HepG2 (cell line): ENCODE results near the gene CS. TPM values are rescaled to one million over a fixed set of nuclear protein-coding genes. Genes with fewer than 3 reads are reported as not detected.

Source experiments
- ASH2L ChIP-seq: fragments of 300-600, 200-600 bp; sonication (generic); IDR thresholded peaks from 2 replicates; pipeline ENCODE4 v1.7.0; 2017; ENCODE audit warnings: low read depth, mild to moderate bottlenecking, moderate library complexity, mixed read lengths, low read length; ENCODE audit not compliant: insufficient read length
- BCL6 ChIP-seq: IDR thresholded peaks from 2 replicates; pipeline ENCODE4 v1.6.1; 2016; ENCODE audit warnings: missing genetic modification reagents, missing compliant biosample characterization
- EZH2 ChIP-seq: conservative IDR thresholded peaks from 2 replicates; pipeline ENCODE4 v1.6.1; 2012; ENCODE audit warnings: mild to moderate bottlenecking, low read depth, low read length, moderate library complexity
- GATAD2A ChIP-seq: IDR thresholded peaks from 2 replicates; pipeline ENCODE4 v1.6.1; 2016
- GTF3A ChIP-seq: sonication (generic); formaldehyde crosslinking; conservative IDR thresholded peaks from 2 replicates; pipeline ENCODE4 v1.4.0; 2020; ENCODE audit warnings: mild to moderate bottlenecking, missing genetic modification reagents
- HCFC1 ChIP-seq: fragments of 150-350 bp; IDR thresholded peaks from 2 replicates; pipeline ENCODE4 v1.6.1; 2014; ENCODE audit warnings: low read depth, low read length
- HNF4G ChIP-seq, 2 experiments: sonication (generic) in 1 of 2; formaldehyde crosslinking in 1 of 2; IDR thresholded peaks; 2 replicates each; pipeline versions ENCODE4 v1.4.0 to v1.6.1; 2011 to 2020; ENCODE audit warnings: borderline replicate concordance in 2 of 2, low read depth in 2 of 2, mild to moderate bottlenecking in 2 of 2, low read length in 1 of 2, missing genetic modification reagents in 1 of 2, moderate library complexity in 1 of 2
- LCORL ChIP-seq, 2 experiments: fragments of 450-650 bp in 1 of 2; sonication (generic) in 1 of 2; formaldehyde crosslinking in 1 of 2; IDR thresholded peaks; 2 replicates each; pipeline versions ENCODE4 v1.5.0 to v1.6.1; 2017 to 2020; ENCODE audit warnings: antibody characterized with exemption in 1 of 2, missing genetic modification reagents in 1 of 2
- MBNL3 ChIP-seq: fragments of 250-450 bp; sonication (Bioruptor Pico); conservative IDR thresholded peaks from 2 replicates; pipeline ENCODE4 v1.8.0; 2022; ENCODE audit warnings: mild to moderate bottlenecking, inconsistent platforms
- MIXL1 ChIP-seq: IDR thresholded peaks from 2 replicates; pipeline ENCODE4 v1.6.1; 2016
- NONO ChIP-seq, 2 experiments: fragments of 450-650 bp in 1 of 2; sonication (generic) in 1 of 2; formaldehyde crosslinking in 1 of 2; IDR thresholded peaks in 1 of 2; conservative IDR thresholded peaks in 1 of 2; 2 replicates each; pipeline versions ENCODE4 v1.6.1 to v1.8.0; 2017 to 2022; ENCODE audit warnings: mild to moderate bottlenecking in 1 of 2, missing genetic modification reagents in 1 of 2, moderate library complexity in 1 of 2
- NR2F6 ChIP-seq, 2 experiments: IDR thresholded peaks; 2 replicates each; pipeline ENCODE4 v1.6.1; 2016; ENCODE audit warnings: antibody characterized with exemption in 1 of 2, mild to moderate bottlenecking in 1 of 2
- POLR2AphosphoS2 ChIP-seq: IDR thresholded peaks from 2 replicates; pipeline ENCODE4 v1.6.1; 2011; ENCODE audit warnings: low read depth, low read length, improper control_type of control experiment
- RXRA ChIP-seq: sonication (generic); formaldehyde crosslinking; IDR thresholded peaks from 2 replicates; pipeline ENCODE4 v1.5.1; 2020; ENCODE audit warnings: missing genetic modification reagents
- SKI ChIP-seq: fragments of 450-650 bp; IDR thresholded peaks from one replicate; pipeline ENCODE4 v1.6.1; 2018; ENCODE audit warnings: mild to moderate bottlenecking; ENCODE audit not compliant: partially characterized antibody
- SP2 ChIP-seq: sonication (generic); formaldehyde crosslinking; IDR thresholded peaks from 2 replicates; pipeline ENCODE4 v1.5.1; 2020; ENCODE audit warnings: mild to moderate bottlenecking, missing genetic modification reagents
- TCF7L2 ChIP-seq: IDR thresholded peaks from 2 replicates; pipeline ENCODE4 v1.6.1; 2011; ENCODE audit warnings: mild to moderate bottlenecking, low read depth, low read length, moderate library complexity
- ZNF296 ChIP-seq: sonication (generic); formaldehyde crosslinking; conservative IDR thresholded peaks from 2 replicates; pipeline ENCODE4 v1.5.0; 2020; ENCODE audit warnings: mild to moderate bottlenecking, missing genetic modification reagents
- ZNF556 ChIP-seq: sonication (generic); formaldehyde crosslinking; IDR thresholded peaks from 2 replicates; pipeline ENCODE4 v1.4.0; 2020; ENCODE audit warnings: mild to moderate bottlenecking, missing genetic modification reagents, borderline replicate concordance
- ZNF672 ChIP-seq: sonication (generic); formaldehyde crosslinking; IDR thresholded peaks from 2 replicates; pipeline ENCODE4 v1.8.1; 2022; ENCODE audit warnings: missing genetic modification reagents
- ZNF724P ChIP-seq: sonication (generic); formaldehyde crosslinking; IDR thresholded peaks from 2 replicates; pipeline ENCODE4 v1.8.0; 2022; ENCODE audit warnings: missing genetic modification reagents, borderline replicate concordance
- ZNF768 ChIP-seq: sonication (generic); formaldehyde crosslinking; IDR thresholded peaks from 2 replicates; pipeline ENCODE4 v1.4.0; 2020; ENCODE audit warnings: missing genetic modification reagents
- ZNF83 ChIP-seq: sonication (generic); formaldehyde crosslinking; IDR thresholded peaks from 2 replicates; pipeline ENCODE4 v1.4.0; 2020; ENCODE audit warnings: missing genetic modification reagents, mild to moderate bottlenecking, borderline replicate concordance
- ZNF878 ChIP-seq: sonication (generic); formaldehyde crosslinking; IDR thresholded peaks from 2 replicates; pipeline ENCODE4 v1.8.1; 2023; ENCODE audit warnings: mild to moderate bottlenecking, missing genetic modification reagents, moderate library complexity
- polyA plus RNA-seq, 8 experiments: library from polyadenylated mRNA; depleted of rRNA in 3 of 8; stranded (reverse) in 7 of 8; unstranded in 1 of 8; fragments of >200 nt; fragmentation: Illumina TruSeq in 4 of 8; extraction: Trizol in 4 of 8; gene quantifications; 2 replicates each; pipeline versions ENCODE4 v1.2.1 to v1.2.3, GENCODE V29; 2011 to 2016; ENCODE audit warnings: low read depth in 4 of 8, missing spikeins in 1 of 8, mixed read lengths in 1 of 8; ENCODE audit not compliant: insufficient read depth in 1 of 8
- total RNA-seq, 5 experiments: library from RNA; depleted of rRNA; stranded (reverse); fragments of >200 nt; fragmentation: Illumina TruSeq; extraction: Trizol; gene quantifications; 2 replicates each; pipeline ENCODE4 v1.2.3, GENCODE V29; 2016; ENCODE audit warnings: low read depth in 1 of 5
- TF ChIP-seq, protein P1 (sequence below): sonication (generic); formaldehyde crosslinking; IDR thresholded peaks from 2 replicates; pipeline ENCODE4 v1.9.0; 2021; ENCODE audit warnings: missing genetic modification reagents, mild to moderate bottlenecking, borderline replicate concordance
- TF ChIP-seq, protein P2 (sequence below): sonication (generic); formaldehyde crosslinking; IDR thresholded peaks from 2 replicates; pipeline ENCODE4 v1.4.0; 2020; ENCODE audit warnings: missing genetic modification reagents, borderline replicate concordance

The CS gene
- total and polyA plus RNA-seq, 2 of the 13 experiments (the other 11 are each of a cell fraction or from before 2014, with no cell fraction given), result 173 to 175 TPM

DNA sequence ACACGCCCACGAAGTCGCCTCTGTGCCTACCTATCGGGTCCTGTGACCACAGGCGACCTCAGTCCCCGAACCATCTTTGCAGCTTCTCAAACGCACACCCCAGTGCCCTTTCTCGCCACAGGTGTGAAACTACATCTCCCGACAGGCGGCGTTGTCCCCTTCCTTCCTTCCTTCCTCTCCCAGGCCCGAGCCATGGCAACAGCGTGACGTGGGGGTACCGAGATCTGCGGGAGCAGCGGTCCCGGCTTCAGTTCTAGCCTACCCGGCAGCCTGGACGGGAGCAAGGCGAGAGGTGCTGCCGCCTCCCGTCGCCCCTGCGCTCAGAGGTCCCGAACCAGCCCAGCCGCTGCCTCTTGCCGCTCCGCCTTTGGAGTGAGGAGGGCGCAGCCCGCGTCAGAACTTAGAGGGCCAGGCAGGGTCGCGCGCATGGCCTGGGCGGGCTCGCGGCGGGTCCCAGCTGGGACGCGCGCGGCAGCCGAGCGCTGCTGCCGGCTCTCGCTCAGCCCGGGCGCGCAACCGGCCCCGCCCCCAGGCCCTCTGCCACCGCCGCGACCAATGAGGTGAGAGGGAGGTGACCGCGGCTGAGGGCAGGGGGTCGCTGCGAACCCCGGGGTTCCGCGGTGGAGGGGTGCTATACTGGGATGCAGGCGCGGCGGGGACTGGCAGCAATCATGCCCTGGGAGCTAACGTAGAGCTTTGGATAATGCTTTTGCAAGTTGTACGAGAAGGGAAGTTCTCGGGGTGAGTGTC lies 33.3 kb downstream of the CS start, which contains the start of gene COQ10A (continued):
- TF ChIP-seq, protein P1, sequence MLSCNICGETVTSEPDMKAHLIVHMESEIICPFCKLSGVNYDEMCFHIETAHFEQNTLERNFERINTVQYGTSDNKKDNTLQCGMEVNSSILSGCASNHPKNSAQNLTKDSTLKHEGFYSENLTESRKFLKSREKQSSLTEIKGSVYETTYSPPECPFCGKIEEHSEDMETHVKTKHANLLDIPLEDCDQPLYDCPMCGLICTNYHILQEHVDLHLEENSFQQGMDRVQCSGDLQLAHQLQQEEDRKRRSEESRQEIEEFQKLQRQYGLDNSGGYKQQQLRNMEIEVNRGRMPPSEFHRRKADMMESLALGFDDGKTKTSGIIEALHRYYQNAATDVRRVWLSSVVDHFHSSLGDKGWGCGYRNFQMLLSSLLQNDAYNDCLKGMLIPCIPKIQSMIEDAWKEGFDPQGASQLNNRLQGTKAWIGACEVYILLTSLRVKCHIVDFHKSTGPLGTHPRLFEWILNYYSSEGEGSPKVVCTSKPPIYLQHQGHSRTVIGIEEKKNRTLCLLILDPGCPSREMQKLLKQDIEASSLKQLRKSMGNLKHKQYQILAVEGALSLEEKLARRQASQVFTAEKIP (CRISPR knock-in tag), result no peak
- peak; percentile 82 for TF ChIP-seq ZNF768 (CRISPR knock-in tag)
- TF ChIP-seq ZNF556, result peak; percentile 58; the same call in 1 of the 2 replicates
- TF ChIP-seq NONO (IDR thresholded peaks at IDR 0.05), result no peak
- peak; percentile 27; the same call in 1 of the 2 replicates for TF ChIP-seq NONO (CRISPR knock-in tag; conservative IDR thresholded peaks at IDR 0.05)
- peak; percentile 52; the same call in 1 of the 2 replicates for TF ChIP-seq SP2 (CRISPR knock-in tag)
- 0 out of 2 replicates have a peak, but pooled peaks have one; percentile 63 for TF ChIP-seq POLR2AphosphoS2
- peak; percentile 86 for TF ChIP-seq ASH2L
- no peak for TF ChIP-seq LCORL (IDR thresholded peaks at IDR 0.05)
- TF ChIP-seq LCORL (CRISPR knock-in tag; IDR thresholded peaks at IDR 0.05), result peak; percentile 64
- peak; percentile 66; the same call in 1 of the 2 replicates for TF ChIP-seq HCFC1
- no peak for TF ChIP-seq NR2F6 (IDR thresholded peaks at IDR 0.05)
- TF ChIP-seq NR2F6 (CRISPR knock-in tag; IDR thresholded peaks at IDR 0.05), result peak; percentile 58; the same call in 1 of the 2 replicates
- TF ChIP-seq, protein P2, sequence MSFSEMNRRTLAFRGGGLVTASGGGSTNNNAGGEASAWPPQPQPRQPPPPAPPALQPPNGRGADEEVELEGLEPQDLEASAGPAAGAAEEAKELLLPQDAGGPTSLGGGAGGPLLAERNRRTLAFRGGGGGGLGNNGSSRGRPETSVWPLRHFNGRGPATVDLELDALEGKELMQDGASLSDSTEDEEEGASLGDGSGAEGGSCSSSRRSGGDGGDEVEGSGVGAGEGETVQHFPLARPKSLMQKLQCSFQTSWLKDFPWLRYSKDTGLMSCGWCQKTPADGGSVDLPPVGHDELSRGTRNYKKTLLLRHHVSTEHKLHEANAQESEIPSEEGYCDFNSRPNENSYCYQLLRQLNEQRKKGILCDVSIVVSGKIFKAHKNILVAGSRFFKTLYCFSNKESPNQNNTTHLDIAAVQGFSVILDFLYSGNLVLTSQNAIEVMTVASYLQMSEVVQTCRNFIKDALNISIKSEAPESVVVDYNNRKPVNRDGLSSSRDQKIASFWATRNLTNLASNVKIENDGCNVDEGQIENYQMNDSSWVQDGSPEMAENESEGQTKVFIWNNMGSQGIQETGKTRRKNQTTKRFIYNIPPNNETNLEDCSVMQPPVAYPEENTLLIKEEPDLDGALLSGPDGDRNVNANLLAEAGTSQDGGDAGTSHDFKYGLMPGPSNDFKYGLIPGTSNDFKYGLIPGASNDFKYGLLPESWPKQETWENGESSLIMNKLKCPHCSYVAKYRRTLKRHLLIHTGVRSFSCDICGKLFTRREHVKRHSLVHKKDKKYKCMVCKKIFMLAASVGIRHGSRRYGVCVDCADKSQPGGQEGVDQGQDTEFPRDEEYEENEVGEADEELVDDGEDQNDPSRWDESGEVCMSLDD, result peak; percentile 91
- TF ChIP-seq RXRA (CRISPR knock-in tag), result peak; percentile 75
- no peak for TF ChIP-seq ZNF296 (CRISPR knock-in tag)
- TF ChIP-seq HNF4G (IDR thresholded peaks at IDR 0.05; ENCODE audit: borderline replicate concordance, low read depth, low read length), result peak; percentile 27; the same call in 1 of the 2 replicates
- no peak for TF ChIP-seq HNF4G (CRISPR knock-in tag; IDR thresholded peaks at IDR 0.05; ENCODE audit: borderline replicate concordance, low read depth)
- 0 out of 2 replicates have a peak, but pooled peaks have one; percentile 31 for TF ChIP-seq ZNF83 (CRISPR knock-in tag)
- peak; percentile 28; the same call in 1 of the 2 replicates for TF ChIP-seq ZNF878 (CRISPR knock-in tag)
- TF ChIP-seq EZH2, result no peak
- TF ChIP-seq SKI, result peak; percentile 35
- no peak for TF ChIP-seq TCF7L2
- TF ChIP-seq MBNL3 (CRISPR knock-in tag), result no peak
- no peak for TF ChIP-seq GTF3A (CRISPR knock-in tag)
- peak; percentile 16; the same call in 1 of the 2 replicates for TF ChIP-seq MIXL1 (CRISPR knock-in tag)
- TF ChIP-seq BCL6 (CRISPR knock-in tag), result peak; percentile 25; the same call in 1 of the 2 replicates
- no peak for TF ChIP-seq ZNF672
- TF ChIP-seq ZNF724P, result peak; percentile 71; the same call in 1 of the 2 replicates
- TF ChIP-seq GATAD2A (CRISPR knock-in tag), result peak; percentile 67; the same call in 1 of the 2 replicates
